ENCODE measurements around the gene ANKRD63. TPM values are rescaled to one million over a fixed set of nuclear protein-coding genes. Genes with fewer than 3 reads are reported as not detected.

The ANKRD63 gene
- total and polyA plus RNA-seq, 2 of the 13 experiments (the other 11 are each of a cell fraction or from before 2014, with no cell fraction given), result not detected

- no peak for TF ChIP-seq CHCHD3 (CRISPR knock-in tag; IDR thresholded peaks at IDR 0.05)
These were observed 13.8 kb upstream of the ANKRD63 start (continued) for GRCh38 chr15:40296561-40297230.

- TF ChIP-seq ZBTB44 (CRISPR knock-in tag; IDR thresholded peaks at IDR 0.05), result no peak
- no peak for TF ChIP-seq ZNF562 (CRISPR knock-in tag; IDR thresholded peaks at IDR 0.05; ENCODE audit: borderline replicate concordance)
- no peak for TF ChIP-seq MXD4 (CRISPR knock-in tag; IDR thresholded peaks at IDR 0.05)
- TF ChIP-seq FOXM1 (CRISPR knock-in tag; IDR thresholded peaks at IDR 0.05), result no peak
- no peak for TF ChIP-seq ZNF644 (CRISPR knock-in tag; IDR thresholded peaks at IDR 0.05; ENCODE audit: low read depth)
- TF ChIP-seq CENPBD1 (CRISPR knock-in tag; IDR thresholded peaks at IDR 0.05; ENCODE audit: borderline replicate concordance, low read depth), result no peak
- no peak for TF ChIP-seq ZFP90 (CRISPR knock-in tag; IDR thresholded peaks at IDR 0.05; ENCODE audit: borderline replicate concordance)
- no peak for TF ChIP-seq NRL (CRISPR knock-in tag; IDR thresholded peaks at IDR 0.05; ENCODE audit: borderline replicate concordance)
- TF ChIP-seq ZNF839 (CRISPR knock-in tag; IDR thresholded peaks at IDR 0.05; ENCODE audit: borderline replicate concordance), result no peak
- no peak overlapping the region for H3K27ac ChIP-seq (ENCODE audit: extremely low read length, insufficient read depth, low read length)
- no peak for DNase-seq (ENCODE audit: low spot score)
- no peaks in the 10 kb centered on the region for H4K20me1 ChIP-seq (ENCODE audit: insufficient read depth, low read length)
- 16% methylated on average over 8 of the region's 12 CpGs for WGBS (ENCODE audit: low lambda C conversion rate)
- no TSS peak for BruUV-seq (replicated peaks)
- no peak overlapping the region for H3K4me2 ChIP-seq (ENCODE audit: low read depth, low read length)
- H3K27me3 ChIP-seq (ENCODE audit: control insufficient read depth in 1 of 2, insufficient read depth in 2 of 2, low read length in 2 of 2), result peaks cover 20 to 92% of the 10 kb centered on the region in 2 experiments
- POLR2A ChIA-PET, result interaction anchor here (1.5 kb wide), 1 partner anchor 27 kb away, joined by 3 read pairs; no protein-coding TSS in a partner anchor
- H3K4me1 ChIP-seq (ENCODE audit: insufficient read depth, low read length), result peaks cover 8% of the 10 kb centered on the region; the same call in 1 of the 2 replicates
- intact Hi-C loops (cut with micrococcal nuclease; ENCODE audit: unreplicated experiment) (no loop called here), in situ Hi-C loops (cut with HindIII; ENCODE audit: extremely low pct_ligation_motif_present, low pct_unique_long_range_greater_than_20kb) (no loop called here)
- H3K4me3 ChIP-seq (replicated peaks in 1 of 3; ENCODE audit: insufficient read depth in 1 of 3, low read depth in 2 of 3, low read length in 3 of 3), result no peak overlapping the region
- H3K9me3 ChIP-seq (ENCODE audit: low read length), result no peaks in the 10 kb centered on the region
- no peak for FAIRE-seq
- H3K36me3 ChIP-seq (replicated peaks in 1 of 2; ENCODE audit: control insufficient read depth in 1 of 2, insufficient read depth in 2 of 2, low read length in 2 of 2), result no peaks in the 10 kb centered on the region
- H3K79me2 ChIP-seq (ENCODE audit: insufficient read depth, low read length), result no peaks in the 10 kb centered on the region
- no peak overlapping the region for H3K9ac ChIP-seq (ENCODE audit: insufficient read depth, low read depth, low read length)
- no peak for ATAC-seq
- no peak overlapping the region for H2AFZ ChIP-seq (ENCODE audit: low read length)
- CTCF ChIA-PET (ENCODE audit: low intra/inter-chr PET ratio, low total read pairs), result no interaction called here
These were observed 13.2 kb upstream of the ANKRD63 start for GRCh38 chr15:40295877-40296560.
